ENCODE measurements around the gene SHISAL2A. TPM values are rescaled to one million over a fixed set of nuclear protein-coding genes. Genes with fewer than 3 reads are reported as not detected.

The SHISAL2A gene
- total RNA-seq, result not detected in 2 replicates

GRCh38 chr1:52632732-52633290 lies at the start of gene SHISAL2A:
TSS of gene SHISAL2A (plus strand) at chr1:52633168. CDS start at chr1:52633494, 326 bp downstream.
- no peak for TF ChIP-seq CTCF (IDR thresholded peaks at IDR 0.05; ENCODE audit: insufficient read depth, low read length, severe bottlenecking)
- FAIRE-seq (no peak), DNase-seq (ENCODE audit: low read depth) (peak; percentile 9)
- Histone ChIP-seq H3K4me3 (ENCODE audit: low read depth, low read length) (peak within 1 kb of the TSS; percentile 28), H3K27me3 (ENCODE audit: control insufficient read depth, insufficient read depth, low read length) (no peaks in the 10 kb centered on the region), H3K36me3 (ENCODE audit: control insufficient read depth, insufficient read depth, low read length) (no peaks in the 10 kb centered on the region)

- no peaks in the 10 kb centered on the region for H3K36me3 ChIP-seq (ENCODE audit: control insufficient read depth, insufficient read depth, low read length)
- no peak overlapping the region for H3K4me3 ChIP-seq (ENCODE audit: low read depth, low read length)
- no peaks in the 10 kb centered on the region for H3K27me3 ChIP-seq (ENCODE audit: control insufficient read depth, insufficient read depth, low read length)
- FAIRE-seq (no peak), DNase-seq (ENCODE audit: low read depth) (peak; percentile 26)
- TF ChIP-seq CTCF (IDR thresholded peaks at IDR 0.05; ENCODE audit: insufficient read depth, low read length, severe bottlenecking), result no peak
These were observed 47.5 kb upstream of the SHISAL2A start for GRCh38 chr1:52585474-52585873.

- H3K27me3 ChIP-seq (ENCODE audit: control insufficient read depth, insufficient read depth, low read length), result no peaks in the 10 kb centered on the region
These were observed 44.9 kb upstream of the SHISAL2A start for GRCh38 chr1:52588027-52588426.

GRCh38 chr1:52588535-52588934 lies 44.4 kb upstream of the SHISAL2A start:
- Histone ChIP-seq H3K36me3 (ENCODE audit: control insufficient read depth, insufficient read depth, low read length) (no peaks in the 10 kb centered on the region), H3K27me3 (ENCODE audit: control insufficient read depth, insufficient read depth, low read length) (no peaks in the 10 kb centered on the region), H3K4me3 (ENCODE audit: low read depth, low read length) (no peak overlapping the region)
- FAIRE-seq, result no peak
- no peak for DNase-seq (ENCODE audit: low read depth)
- no peak for TF ChIP-seq CTCF (IDR thresholded peaks at IDR 0.05; ENCODE audit: insufficient read depth, low read length, severe bottlenecking)

More at GRCh38 chr1:52588027-52588426, 44.9 kb upstream of the SHISAL2A start:
- Histone ChIP-seq H3K36me3 (ENCODE audit: control insufficient read depth, insufficient read depth, low read length) (no peaks in the 10 kb centered on the region), H3K4me3 (ENCODE audit: low read depth, low read length) (no peak overlapping the region)
- no peak for TF ChIP-seq CTCF (IDR thresholded peaks at IDR 0.05; ENCODE audit: insufficient read depth, low read length, severe bottlenecking)
- FAIRE-seq (no peak), DNase-seq (ENCODE audit: low read depth) (no peak)

GRCh38 chr1:52590266-52590665 lies 42.7 kb upstream of the SHISAL2A start:
- Histone ChIP-seq H3K27me3 (ENCODE audit: control insufficient read depth, insufficient read depth, low read length) (peaks cover 2% of the 10 kb centered on the region), H3K36me3 (ENCODE audit: control insufficient read depth, insufficient read depth, low read length) (no peaks in the 10 kb centered on the region), H3K4me3 (ENCODE audit: low read depth, low read length) (no peak overlapping the region)
- no peak for TF ChIP-seq CTCF (IDR thresholded peaks at IDR 0.05; ENCODE audit: insufficient read depth, low read length, severe bottlenecking)
- DNase-seq (ENCODE audit: low read depth) (no peak), FAIRE-seq (no peak)

All from bronchial epithelial cell (primary cell).